NCI-H146 (cell line): ENCODE data around the gene PLEKHF1.

Source experiments
- DNase-seq: peaks from one replicate; lab custom pipeline; 2025; lab: John Stamatoyannopoulos, UW

Gene PLEKHF1

GRCh38 chr19:29678484-29679106 lies 13.3 kb downstream of the PLEKHF1 start:
- no peak for DNase-seq

GRCh38 chr19:29679598-29680210 lies 14.4 kb downstream of the PLEKHF1 start:
- no peak for DNase-seq

- no peak for DNase-seq
Measured at GRCh38 chr19:29680447-29680846, 15.2 kb downstream of the PLEKHF1 start.

GRCh38 chr19:29680937-29681336 lies 15.7 kb downstream of the PLEKHF1 start:
- DNase-seq = no peak

- no peak for DNase-seq
Measured at GRCh38 chr19:29681422-29682235, 16.4 kb downstream of the PLEKHF1 start.

DNA sequence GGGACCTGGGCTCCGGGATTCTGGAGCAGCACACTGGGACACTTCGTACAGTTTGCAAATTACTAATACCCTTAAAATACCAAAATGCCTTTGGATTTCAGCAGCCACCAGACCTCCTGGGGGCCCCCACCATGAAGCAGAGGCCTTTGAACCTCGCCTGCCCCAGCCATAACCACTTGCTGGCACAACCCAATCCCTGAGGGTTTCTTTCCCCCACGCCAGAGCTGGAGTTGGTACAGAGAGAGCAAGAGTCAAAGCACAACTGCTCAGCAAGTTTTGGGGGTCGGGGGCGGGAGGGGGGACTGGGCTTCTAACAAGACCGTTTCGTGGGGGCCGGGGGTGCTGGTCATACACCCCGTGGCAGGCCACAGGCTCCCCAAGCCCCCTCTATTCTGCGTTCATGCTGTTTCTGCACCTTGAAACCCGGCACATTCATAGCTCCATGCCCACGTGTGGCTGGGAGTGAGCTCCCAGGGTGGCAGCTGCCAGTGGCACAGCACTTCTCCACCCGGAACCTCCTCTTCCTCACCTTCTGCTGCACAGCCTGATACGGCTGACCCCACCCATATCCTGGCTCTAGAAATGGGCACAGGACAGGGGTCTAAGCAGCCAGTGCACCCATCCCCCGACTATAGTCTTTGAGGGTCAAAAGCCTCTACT lies 17.1 kb downstream of the PLEKHF1 start:
- no peak for DNase-seq

GRCh38 chr19:29683009-29683408 lies 17.7 kb downstream of the PLEKHF1 start:
- no peak for DNase-seq

DNA sequence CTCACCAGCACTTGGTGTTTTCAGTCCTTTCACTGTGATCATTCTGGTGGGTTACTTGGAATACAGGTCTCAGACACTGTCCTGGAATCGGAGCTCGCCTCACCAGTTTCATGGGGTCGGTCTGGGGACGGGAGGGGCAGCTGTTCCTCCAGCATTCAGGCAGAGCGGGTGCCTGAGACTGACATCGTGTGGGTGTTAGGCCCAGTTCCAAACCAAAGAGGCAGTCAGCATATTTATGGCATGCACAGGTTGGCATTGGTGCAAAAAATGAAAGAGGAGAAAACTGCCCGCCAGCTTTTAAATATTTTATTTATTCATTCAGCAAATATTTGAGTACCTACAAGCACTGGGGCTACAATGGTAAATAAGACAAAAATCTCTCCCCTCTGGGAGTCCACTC lies 20.1 kb downstream of the PLEKHF1 start:
- no peak for DNase-seq

GRCh38 chr19:29686285-29686805 lies 21.1 kb downstream of the PLEKHF1 start:
- DNase-seq = no peak

DNA sequence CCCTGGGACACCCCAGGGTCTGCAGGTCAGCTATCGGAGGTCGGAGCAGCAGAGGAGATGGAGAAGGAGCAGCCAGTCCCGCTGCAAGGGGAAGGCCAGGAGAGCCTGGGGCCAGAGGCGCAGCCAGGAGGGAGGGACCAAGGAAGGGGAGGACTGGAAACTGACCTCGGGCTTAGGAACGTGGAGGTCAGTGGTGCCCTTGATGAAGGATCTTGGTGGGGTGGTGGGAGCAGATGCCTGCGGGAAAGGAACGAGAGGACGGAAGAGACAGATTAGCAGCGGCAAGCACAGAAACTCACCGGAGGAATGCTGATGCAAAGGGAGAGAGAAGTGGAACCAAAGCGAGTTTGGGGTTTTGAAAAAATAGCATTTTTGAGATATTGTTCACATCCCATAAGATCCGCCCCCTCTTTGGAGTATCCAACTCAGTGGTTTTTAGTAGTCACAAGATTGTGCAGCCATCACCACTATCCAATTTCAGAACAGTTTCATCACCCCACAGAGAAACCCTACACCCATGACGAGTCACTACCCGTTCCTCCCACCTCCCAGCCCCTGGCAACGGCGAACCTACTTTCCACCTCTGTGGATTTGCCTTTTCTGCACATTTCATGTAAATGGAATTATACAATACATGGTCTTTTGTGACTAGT lies 22.1 kb downstream of the PLEKHF1 start:
- no peak for DNase-seq

DNA sequence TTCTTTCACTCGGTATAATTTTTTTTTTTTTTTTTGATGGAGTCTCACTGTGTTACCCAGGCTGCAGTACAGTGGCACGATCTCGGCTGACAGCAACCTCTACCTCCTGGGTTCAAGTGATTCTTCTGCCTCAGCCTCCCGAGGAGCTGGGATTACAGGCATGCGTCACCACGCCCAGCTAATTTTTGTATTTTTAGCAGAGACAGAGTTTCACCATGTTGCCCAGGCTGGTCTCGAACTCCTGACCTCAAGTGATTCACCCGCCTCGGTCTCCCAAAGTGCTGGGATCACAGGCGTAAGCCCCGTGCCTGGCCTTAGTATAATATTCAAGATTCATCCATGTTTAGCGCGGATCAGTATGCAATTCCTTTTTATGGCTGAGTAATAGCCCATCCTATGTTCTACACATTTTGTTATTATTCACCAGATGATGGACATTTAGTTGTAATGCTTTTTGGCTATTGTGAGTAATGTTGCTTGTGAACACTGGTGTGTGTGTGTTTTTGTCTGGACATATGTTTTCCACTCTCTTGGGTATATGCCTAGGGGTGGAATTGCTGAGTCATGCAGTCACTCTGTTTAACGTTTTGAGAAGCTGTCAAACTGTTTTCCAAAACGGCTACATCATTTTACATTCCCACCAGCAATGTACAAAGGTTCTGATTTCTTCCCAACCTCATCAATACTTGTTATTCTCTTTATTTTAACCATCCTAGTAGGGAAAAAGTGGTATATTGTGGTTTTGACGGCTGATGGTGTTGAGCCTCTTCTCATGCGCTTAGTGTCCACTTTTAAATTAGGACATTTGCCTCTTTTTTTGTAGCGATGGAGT lies 22.9 kb downstream of the PLEKHF1 start:
- DNase-seq = no peak

GRCh38 chr19:29690842-29691241 lies 25.6 kb downstream of the PLEKHF1 start:
- DNase-seq = peak; percentile 39

DNA sequence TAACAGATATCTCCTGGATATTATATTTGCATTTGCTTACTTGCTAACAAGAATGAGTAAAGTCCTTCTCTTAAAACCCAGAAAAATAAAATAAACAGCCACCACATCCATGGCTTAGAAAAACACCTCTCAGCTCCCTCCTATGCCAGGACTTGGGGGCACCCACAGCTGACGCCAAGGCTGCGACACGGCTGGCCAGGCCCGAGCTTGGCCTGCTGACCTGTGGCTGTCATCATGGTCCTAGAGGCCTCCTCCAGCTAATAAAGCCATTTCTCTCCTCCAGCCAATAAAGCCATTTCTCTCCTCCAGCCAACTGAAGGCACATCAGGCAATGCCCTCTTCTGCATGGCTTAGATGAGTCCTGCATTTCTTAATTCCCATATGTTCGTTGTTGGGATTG lies 28.9 kb downstream of the PLEKHF1 start:
- no peak for DNase-seq

DNA sequence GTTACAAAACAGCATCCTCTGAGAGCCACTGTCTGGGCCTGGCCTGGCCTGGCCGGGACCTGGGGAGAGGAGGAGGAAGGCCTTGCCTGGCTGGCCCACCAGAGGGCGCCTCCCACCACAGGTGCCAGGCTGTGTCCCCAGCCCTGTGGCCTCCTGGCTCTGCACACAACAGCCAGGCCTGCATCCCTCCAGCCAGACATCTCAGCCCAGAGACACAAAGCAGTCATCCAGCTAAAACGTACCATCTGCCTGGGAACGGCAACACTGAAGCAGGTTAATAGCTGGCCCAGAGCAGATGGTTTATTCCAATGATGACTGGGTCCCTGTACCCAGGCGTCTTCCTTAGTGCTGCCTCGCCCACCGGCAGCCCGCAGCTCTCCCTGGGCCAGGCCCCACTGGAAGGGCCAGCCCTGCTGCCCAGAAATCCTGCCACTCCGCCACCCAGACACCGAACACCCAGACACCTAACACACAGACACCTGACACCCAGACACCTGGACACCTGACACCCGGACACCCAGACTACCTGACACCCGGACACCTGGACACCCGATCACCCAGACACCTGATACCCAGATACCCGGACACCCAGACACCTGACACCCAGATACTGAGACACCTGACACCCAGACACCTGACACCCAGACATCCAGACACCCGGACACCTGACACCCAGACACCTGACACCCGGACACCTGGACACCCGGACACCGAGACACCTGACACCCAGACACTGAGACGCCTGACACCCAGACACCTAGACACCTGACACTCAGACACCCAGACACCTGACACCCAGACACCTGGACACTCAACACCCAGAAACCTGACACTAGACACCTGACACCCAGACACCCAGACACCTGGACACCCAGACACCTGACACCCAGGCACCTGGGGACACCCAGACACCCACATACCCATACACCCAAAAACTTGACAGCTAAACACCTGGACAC lies 29.7 kb downstream of the PLEKHF1 start:
- peak; percentile 41 for DNase-seq

DNA sequence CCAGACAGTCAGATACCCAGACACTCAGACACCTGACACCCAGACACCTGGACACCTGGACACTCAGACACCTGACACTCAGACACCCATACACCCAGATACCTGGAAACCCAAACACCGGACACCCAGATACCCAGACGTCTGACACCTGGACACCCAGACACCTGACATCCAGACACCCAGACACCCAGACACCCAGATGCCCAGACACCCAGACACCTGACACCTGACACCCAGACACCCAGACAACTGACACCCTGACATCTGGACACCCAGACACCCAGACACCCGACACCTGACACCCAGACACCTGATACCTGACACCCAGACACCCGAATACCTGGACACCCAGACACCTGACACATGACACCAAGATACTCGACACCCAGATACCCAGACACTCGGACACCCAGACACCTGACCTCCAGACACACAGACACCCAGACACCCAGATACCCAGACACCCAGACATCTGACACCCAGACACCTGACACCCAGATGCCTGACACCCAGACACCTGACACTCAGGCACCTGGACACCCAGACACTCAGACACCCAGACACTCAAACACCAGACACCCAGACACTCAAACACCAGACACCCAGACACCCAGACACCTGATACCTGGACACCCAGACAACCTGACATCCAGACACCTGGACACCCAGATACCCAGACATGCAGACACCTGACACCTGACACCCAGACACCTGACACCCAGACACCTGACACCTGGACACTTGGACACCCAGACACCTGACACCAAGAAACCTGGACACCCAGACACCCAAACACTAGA lies 30.7 kb downstream of the PLEKHF1 start:
- no peak for DNase-seq

GRCh38 chr19:29696565-29696846 lies 31.2 kb downstream of the PLEKHF1 start:
- no peak for DNase-seq

DNA sequence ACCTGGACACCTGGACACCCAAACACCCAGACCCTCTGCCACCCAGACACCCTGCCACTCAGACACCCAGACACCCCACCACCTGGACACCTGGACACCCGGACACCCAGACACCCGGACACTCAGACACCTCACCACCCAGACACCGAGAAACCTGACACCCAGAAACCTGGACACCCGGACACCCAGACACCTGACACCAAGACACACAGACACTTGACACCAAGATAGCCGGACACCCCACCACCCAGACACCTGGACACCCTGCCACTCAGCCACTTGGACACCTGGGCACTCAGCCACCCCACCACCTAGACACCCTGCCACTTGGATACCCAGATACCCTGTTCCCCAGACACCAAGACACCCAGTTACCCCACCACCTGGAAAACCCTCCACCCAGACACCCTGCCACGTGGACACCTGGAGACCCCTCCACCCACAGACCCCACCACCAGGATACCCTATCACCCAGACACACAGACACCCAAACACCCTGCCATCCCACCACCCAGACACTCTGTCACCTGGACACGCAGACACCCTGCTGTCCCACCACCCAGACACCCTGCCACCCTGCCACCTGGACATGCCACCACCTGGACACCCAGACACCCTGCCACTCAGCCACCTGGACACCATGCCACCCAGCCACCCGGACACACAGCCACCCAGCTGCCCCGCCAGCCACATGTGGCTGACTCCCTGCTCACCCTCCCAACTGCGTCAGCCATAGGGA lies 32.4 kb downstream of the PLEKHF1 start:
- DNase-seq = no peak

DNA sequence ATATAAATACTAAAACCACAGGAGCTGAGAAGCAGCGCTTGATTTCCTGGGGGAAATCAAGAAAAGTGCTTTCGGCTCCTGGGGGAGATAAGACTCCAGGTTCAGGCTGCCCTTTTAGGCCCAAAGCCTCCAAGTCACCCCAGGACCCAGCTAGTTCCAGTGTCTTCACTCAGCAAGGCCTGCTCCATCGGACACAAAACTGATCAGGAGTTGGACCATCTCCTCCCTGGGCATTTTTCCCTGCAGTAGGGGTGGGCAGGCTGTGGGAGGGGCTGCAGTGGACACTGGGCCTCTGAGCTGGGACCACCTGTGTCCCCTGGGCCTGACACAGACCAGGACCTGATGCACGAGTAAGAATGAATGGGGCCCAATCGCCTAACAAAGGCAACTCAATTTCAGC lies 34.6 kb downstream of the PLEKHF1 start:
- no peak for DNase-seq

- no peak for DNase-seq
Measured at GRCh38 chr19:29700498-29700897, 35.2 kb downstream of the PLEKHF1 start.
